Fibroblast of the aortic adventitia (primary cell): ENCODE data around the gene KLHDC7A. TPM values are rescaled to one million over a fixed set of nuclear protein-coding genes. Genes with fewer than 3 reads are reported as not detected.

Experiments used
- DNase-seq: peaks from one replicate; pipeline ENCODE4 v3.0.0-alpha.2; 2010; ENCODE audit warnings: low read depth
- H3K4me3 ChIP-seq: 2 replicates; pipeline ENCODE4 v1.5.1; 2011; ENCODE audit warnings: low read depth, mild to moderate bottlenecking, control low read depth, low read length, moderate library complexity
- CTCF ChIP-seq: IDR thresholded peaks from 2 replicates; pipeline ENCODE4 v1.5.1; 2011; ENCODE audit warnings: mild to moderate bottlenecking, low read length, control low read depth, inconsistent platforms; ENCODE audit not compliant: insufficient read depth
- total RNA-seq: library from RNA; depleted of rRNA; stranded (reverse); fragments of >200 nt; gene quantifications from 2 replicates; pipeline ENCODE4 v1.2.3, GENCODE V29; 2012; ENCODE audit warnings: low replicate concordance

KLHDC7A gene
- total RNA-seq, 1 donor, result not detected

DNA sequence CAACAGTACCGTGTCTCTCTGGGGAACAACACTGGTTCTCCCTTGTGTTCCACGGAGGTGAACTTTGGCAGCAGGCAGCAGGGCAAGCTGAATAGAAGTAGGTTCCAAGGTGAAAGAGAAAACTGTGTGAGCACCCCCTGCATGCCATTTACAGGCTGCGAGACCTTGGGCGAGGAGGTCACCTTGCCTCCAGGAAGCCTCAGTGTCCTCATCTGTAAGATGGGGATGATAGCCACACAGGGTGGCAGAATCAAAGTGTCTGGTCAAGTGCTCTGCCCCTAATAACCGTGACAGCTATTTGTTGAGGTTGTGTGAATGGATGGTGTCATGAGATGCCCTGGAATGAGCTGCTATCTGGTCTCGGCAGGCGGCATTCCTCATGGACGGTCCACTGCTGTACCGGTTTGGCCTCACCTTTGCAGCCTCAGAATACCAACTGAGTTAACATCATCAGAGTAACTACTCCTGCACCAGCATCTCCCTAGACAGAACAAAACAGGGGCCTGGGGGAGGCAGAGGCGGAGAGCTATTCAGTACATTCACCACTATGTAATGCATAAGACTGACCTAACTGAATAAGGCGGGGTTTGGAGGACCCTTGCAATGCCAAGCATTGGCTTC lies 7.4 kb upstream of the KLHDC7A start:
- no peak for DNase-seq
- TF ChIP-seq CTCF, result no peak
- H3K4me3 ChIP-seq, result no peak overlapping the region

- DNase-seq, result no peak
- TF ChIP-seq CTCF, result no peak
- no peak overlapping the region for H3K4me3 ChIP-seq
These were observed 6.1 kb upstream of the KLHDC7A start for GRCh38 chr1:18474559-18475175.

DNA sequence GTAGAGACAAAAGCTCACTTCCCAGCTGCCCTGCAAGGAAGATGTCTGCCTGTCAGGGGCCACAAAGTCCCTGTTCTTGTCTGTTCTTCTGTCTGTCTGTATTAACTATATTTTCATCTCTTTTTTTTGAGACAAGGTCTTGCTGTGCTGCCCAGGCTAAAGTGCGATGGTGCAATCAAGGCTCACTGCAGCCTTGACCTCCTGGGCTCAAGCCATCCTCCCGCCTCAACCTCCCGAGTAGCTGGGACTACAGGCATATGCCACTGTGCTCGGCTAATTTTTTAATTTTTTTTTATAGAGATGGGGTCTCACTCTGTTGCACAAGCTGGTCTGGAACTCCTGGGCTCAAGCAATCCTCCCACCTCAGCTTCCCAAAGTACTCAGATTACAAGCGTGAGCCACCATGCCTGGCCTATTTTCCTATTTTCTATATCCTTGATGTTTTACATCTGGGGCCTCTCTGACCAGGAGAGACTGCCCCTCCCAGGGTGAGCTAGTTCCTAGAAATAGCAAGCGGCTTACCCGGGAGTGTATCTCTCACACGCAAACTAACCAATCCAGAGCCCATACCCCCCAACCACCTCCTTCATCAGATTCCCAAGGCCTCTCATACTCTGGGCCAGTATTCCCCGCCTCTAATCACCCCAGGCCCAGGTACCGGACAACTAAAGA lies 5.4 kb upstream of the KLHDC7A start:
- TF ChIP-seq CTCF, result no peak
- H3K4me3 ChIP-seq, result no peak overlapping the region
- no peak for DNase-seq

- DNase-seq, result no peak
- TF ChIP-seq CTCF, result no peak
- no peak overlapping the region for H3K4me3 ChIP-seq
These were observed 1.3 kb upstream of the KLHDC7A start for GRCh38 chr1:18479454-18479853.

- no peak for TF ChIP-seq CTCF
- DNase-seq, result no peak
- no peak overlapping the region for H3K4me3 ChIP-seq
These were observed 625 bp downstream of the KLHDC7A start for GRCh38 chr1:18481190-18481920.

DNA sequence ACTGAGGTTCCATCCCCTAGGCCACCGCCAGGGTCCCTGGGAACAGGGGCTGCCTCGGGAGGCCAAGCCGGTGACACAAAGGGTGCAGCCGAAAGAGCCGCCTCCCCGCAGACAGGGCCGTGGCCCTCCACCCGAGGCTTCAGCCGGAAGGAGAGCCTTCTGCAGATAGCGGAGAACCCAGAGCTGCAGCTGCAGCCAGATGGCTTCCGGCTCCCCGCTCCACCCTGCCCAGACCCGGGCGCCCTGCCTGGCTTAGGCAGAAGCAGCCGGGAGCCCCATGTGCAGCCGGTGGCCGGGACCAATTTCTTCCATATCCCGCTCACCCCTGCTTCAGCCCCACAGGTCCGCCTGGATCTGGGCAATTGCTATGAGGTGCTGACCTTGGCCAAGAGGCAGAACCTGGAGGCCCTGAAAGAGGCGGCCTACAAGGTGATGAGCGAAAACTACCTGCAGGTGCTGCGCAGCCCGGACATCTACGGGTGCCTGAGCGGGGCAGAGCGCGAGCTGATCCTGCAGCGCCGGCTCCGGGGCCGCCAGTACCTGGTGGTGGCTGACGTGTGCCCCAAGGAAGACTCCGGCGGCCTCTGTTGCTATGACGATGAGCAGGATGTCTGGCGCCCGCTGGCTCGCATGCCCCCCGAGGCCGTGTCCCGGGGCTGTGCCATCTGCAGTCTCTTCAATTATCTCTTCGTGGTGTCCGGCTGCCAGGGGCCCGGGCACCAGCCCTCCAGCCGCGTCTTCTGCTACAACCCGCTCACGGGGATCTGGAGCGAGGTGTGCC lies 1.4 kb downstream of the KLHDC7A start:
- H3K4me3 ChIP-seq, result no peak overlapping the region
- TF ChIP-seq CTCF, result no peak

More for the DNA sequence above, 1.4 kb downstream of the KLHDC7A start:
- no peak for DNase-seq
